ENCODE results near the gene OBSL1.

Gene OBSL1

GRCh38 chr2:219618733-219619122 lies 47.4 kb upstream of the OBSL1 start:
- Histone ChIP-seq H3F3A (ENCODE audit: low read depth) (no peaks in the 10 kb centered on the region), H3K9me3 (ENCODE audit: insufficient read depth, low read depth, low read length) (no peaks in the 10 kb centered on the region), H3K9me2 (replicated peaks; ENCODE audit: low read depth, low read length) (no peaks in the 10 kb centered on the region), H3K9ac (ENCODE audit: low read depth, low read length, poor library complexity, severe bottlenecking) (no peak overlapping the region), H3K4me2 (ENCODE audit: low read depth, low read length, poor library complexity, severe bottlenecking) (no peak overlapping the region), H3K79me2 (ENCODE audit: insufficient read depth, low read length) (no peaks in the 10 kb centered on the region), H3K27me3 (ENCODE audit: insufficient read depth, low read length, poor library complexity, severe bottlenecking) (no peaks in the 10 kb centered on the region), H2AFZ (ENCODE audit: low read length) (no peak overlapping the region), H3K4me1 (ENCODE audit: insufficient read depth, low read length, poor library complexity, severe bottlenecking) (no peaks in the 10 kb centered on the region), H3K36me3 (ENCODE audit: insufficient read depth, low read length) (peaks cover 5% of the 10 kb centered on the region; the same call in 1 of the 2 replicates), H4K20me1 (ENCODE audit: insufficient read depth, low read length, poor library complexity, severe bottlenecking) (no peaks in the 10 kb centered on the region), H3K4me3 (ENCODE audit: low read length, poor library complexity, severe bottlenecking) (no peak overlapping the region)
- no peak for TF ChIP-seq CTCF (conservative IDR thresholded peaks at IDR 0.05; ENCODE audit: low read length)
- no peak for TF ChIP-seq EZH2phosphoT487 (IDR thresholded peaks at IDR 0.05; ENCODE audit: borderline replicate concordance)

- Histone ChIP-seq H3K9me2 (replicated peaks; ENCODE audit: low read depth, low read length) (no peaks in the 10 kb centered on the region), H3K9me3 (ENCODE audit: insufficient read depth, low read depth, low read length) (no peaks in the 10 kb centered on the region), H2AFZ (ENCODE audit: low read length) (no peak overlapping the region), H3K9ac (ENCODE audit: low read depth, low read length, poor library complexity, severe bottlenecking) (no peak overlapping the region), H3K36me3 (ENCODE audit: insufficient read depth, low read length) (peaks cover 5% of the 10 kb centered on the region; the same call in 1 of the 2 replicates), H3K4me3 (ENCODE audit: low read length, poor library complexity, severe bottlenecking) (no peak overlapping the region), H4K20me1 (ENCODE audit: insufficient read depth, low read length, poor library complexity, severe bottlenecking) (no peaks in the 10 kb centered on the region), H3K79me2 (ENCODE audit: insufficient read depth, low read length) (no peaks in the 10 kb centered on the region), H3F3A (ENCODE audit: low read depth) (no peaks in the 10 kb centered on the region), H3K27me3 (ENCODE audit: insufficient read depth, low read length, poor library complexity, severe bottlenecking) (no peaks in the 10 kb centered on the region), H3K4me2 (ENCODE audit: low read depth, low read length, poor library complexity, severe bottlenecking) (no peak overlapping the region), H3K4me1 (ENCODE audit: insufficient read depth, low read length, poor library complexity, severe bottlenecking) (no peaks in the 10 kb centered on the region)
- TF ChIP-seq EZH2phosphoT487 (IDR thresholded peaks at IDR 0.05; ENCODE audit: borderline replicate concordance) (no peak), CTCF (conservative IDR thresholded peaks at IDR 0.05; ENCODE audit: low read length) (no peak)
Observed at GRCh38 chr2:219616550-219616949, 45.2 kb upstream of the OBSL1 start.

- H3K36me3 ChIP-seq (ENCODE audit: insufficient read depth, low read length): peaks cover 5% of the 10 kb centered on the region; the same call in 1 of the 2 replicates
Observed at GRCh38 chr2:219615894-219616293, 44.6 kb upstream of the OBSL1 start.

More at GRCh38 chr2:219615894-219616293, 44.6 kb upstream of the OBSL1 start:
- H3K4me2 ChIP-seq (ENCODE audit: low read depth, low read length, poor library complexity, severe bottlenecking): no peak overlapping the region
- no peak overlapping the region for H2AFZ ChIP-seq (ENCODE audit: low read length)
- no peak overlapping the region for H3K9ac ChIP-seq (ENCODE audit: low read depth, low read length, poor library complexity, severe bottlenecking)
- no peak overlapping the region for H3K4me3 ChIP-seq (ENCODE audit: low read length, poor library complexity, severe bottlenecking)
- H3F3A ChIP-seq (ENCODE audit: low read depth): no peaks in the 10 kb centered on the region
- no peaks in the 10 kb centered on the region for H3K9me2 ChIP-seq (replicated peaks; ENCODE audit: low read depth, low read length)
- no peaks in the 10 kb centered on the region for H3K9me3 ChIP-seq (ENCODE audit: insufficient read depth, low read depth, low read length)
- no peaks in the 10 kb centered on the region for H3K79me2 ChIP-seq (ENCODE audit: insufficient read depth, low read length)
- H3K4me1 ChIP-seq (ENCODE audit: insufficient read depth, low read length, poor library complexity, severe bottlenecking): no peaks in the 10 kb centered on the region
- no peak for TF ChIP-seq CTCF (conservative IDR thresholded peaks at IDR 0.05; ENCODE audit: low read length)
- no peak for TF ChIP-seq EZH2phosphoT487 (IDR thresholded peaks at IDR 0.05; ENCODE audit: borderline replicate concordance)
- H4K20me1 ChIP-seq (ENCODE audit: insufficient read depth, low read length, poor library complexity, severe bottlenecking): no peaks in the 10 kb centered on the region
- H3K27me3 ChIP-seq (ENCODE audit: insufficient read depth, low read length, poor library complexity, severe bottlenecking): no peaks in the 10 kb centered on the region
